Gastrocnemius medialis (tissue), 4 donors: ENCODE measurements around the gene OVOL3.

Experiments
- CTCF ChIP-seq, 5 experiments: fragments of 450-650 bp in 3 of 5; fragments of 200-600 bp in 2 of 5; sonication (generic) in 2 of 5; IDR thresholded peaks in 4 of 5; conservative IDR thresholded peaks in 1 of 5; 1 replicate in 4 of 5; 2 replicates in 1 of 5; pipeline ENCODE4 v1.5.1; 2016 to 2019; ENCODE audit warnings: antibody characterized with exemption in 5 of 5, mild to moderate bottlenecking in 3 of 5, moderate library complexity in 3 of 5
- POLR2A ChIP-seq, 2 donors: fragments of 450-650 bp; IDR thresholded peaks; one replicate each; pipeline ENCODE4 v1.6.1; 2017; ENCODE audit warnings: antibody characterized with exemption in 2 of 2, mild to moderate bottlenecking in 2 of 2, moderate library complexity in 2 of 2

GRCh38 chr19:36072081-36072480, 38.9 kb upstream of the OVOL3 start:
- TF ChIP-seq CTCF (IDR thresholded peaks at IDR 0.05 in 4 of 5, conservative IDR thresholded peaks at IDR 0.05 in 1 of 5) = no peak
- no peak for TF ChIP-seq POLR2A (IDR thresholded peaks at IDR 0.05)
